Measurements from ENCODE around the gene SNAPC5. TPM values are rescaled to one million over a fixed set of nuclear protein-coding genes. Genes with fewer than 3 reads are reported as not detected.

SNAPC5 gene
- total RNA-seq, 4 donors from 2014 or later: 2.6 to 64.0 (median 32.1) TPM

GRCh38 chr15:66498501-66499386 is 1.2 kb upstream of the SNAPC5 start:
- intact Hi-C loops (cut with DNase I; ENCODE audit: low total_unique reads): no loop called here
- WGBS, 2 donors (ENCODE audit: low coverage in 1 of 2): 52 to 55% methylated on average over 3 of the region's 3 CpGs
- Histone ChIP-seq H3K4me1 (peaks cover 20 to 40% (median 27%) of the 10 kb centered on the region in 4 donors), H3K4me3 (no peak overlapping the region), H3K27ac (peak overlapping the region; percentile 83 to 94 (median 91)), H3K27me3 (no peaks in the 10 kb centered on the region), H3K9me3 (no peaks in the 10 kb centered on the region), H3K36me3 (peaks cover 0 to 47% (median 22%) of the 10 kb centered on the region in 4 donors)
- in situ Hi-C loops (cut with MboI; ENCODE audit: low pct_ligation_motif_present in 1 of 4, low pct_unique_long_range_greater_than_20kb in 1 of 4, low sequenced_read_pairs in 3 of 4): loop anchor here in 3 of 4 donors (5.0 to 25.0 kb wide), 3 partner anchors 111 to 144 kb away; partner anchors contain the start of genes MAP2K1 (in 1 of the 3) and TIPIN (in 1 of the 3)
- no peak for DNase-seq
- no peak for TF ChIP-seq EP300 (IDR thresholded peaks at IDR 0.05; ENCODE audit: low read depth)
- peak in 4 of 5 experiments; percentile 24 to 51 (median 34) for TF ChIP-seq CTCF (IDR thresholded peaks at IDR 0.05)
- TF ChIP-seq POLR2AphosphoS5 (IDR thresholded peaks at IDR 0.05): peak in 1 of 3 donors; percentile 9

GRCh38 chr15:66496951-66497501 is 536 bp downstream of the SNAPC5 start:
- peak overlapping the region; percentile 83 to 94 (median 91) for H3K27ac ChIP-seq
- peak; percentile 11 for DNase-seq
- peaks cover 0 to 47% (median 18%) of the 10 kb centered on the region in 4 donors for H3K36me3 ChIP-seq
- no peaks in the 10 kb centered on the region for H3K27me3 ChIP-seq
- WGBS, 2 donors (ENCODE audit: low coverage in 1 of 2): 10 to 56% methylated on average over 5 to 17 of the region's 17 CpGs
- intact Hi-C loops (cut with DNase I; ENCODE audit: low total_unique reads): loop anchor here (2.0 kb wide), 1 partner anchor 110 kb away; the partner anchor contains the start of gene MAP2K1
- H3K9me3 ChIP-seq: no peaks in the 10 kb centered on the region
- TF ChIP-seq EP300 (IDR thresholded peaks at IDR 0.05; ENCODE audit: low read depth) (no peak), POLR2A (IDR thresholded peaks at IDR 0.05) (no peak), POLR2AphosphoS5 (IDR thresholded peaks at IDR 0.05) (no peak), CTCF (IDR thresholded peaks at IDR 0.05) (no peak)
- in situ Hi-C loops (cut with MboI; ENCODE audit: low pct_ligation_motif_present in 1 of 4, low pct_unique_long_range_greater_than_20kb in 1 of 4, low sequenced_read_pairs in 3 of 4): loop anchor here in 3 of 4 donors (5.0 to 25.0 kb wide), 3 partner anchors 110 to 142 kb away; partner anchors contain the start of genes MAP2K1 (in 1 of the 3) and TIPIN (in 1 of the 3)
- H3K4me1 ChIP-seq: peaks cover 9 to 23% (median 11%) of the 10 kb centered on the region in 4 donors
- H3K4me3 ChIP-seq: peak overlapping the region; percentile 60 to 85 (median 83)

GRCh38 chr15:66494262-66494661 is 3.3 kb downstream of the SNAPC5 start:
- intact Hi-C loops (cut with DNase I; ENCODE audit: low total_unique reads): no loop called here
- H3K27me3 ChIP-seq: no peaks in the 10 kb centered on the region
- no peak for TF ChIP-seq EP300 (IDR thresholded peaks at IDR 0.05; ENCODE audit: low read depth)
- TF ChIP-seq CTCF (IDR thresholded peaks at IDR 0.05): no peak
- TF ChIP-seq POLR2A (IDR thresholded peaks at IDR 0.05): no peak
- no peak for TF ChIP-seq POLR2AphosphoS5 (IDR thresholded peaks at IDR 0.05)
- H3K36me3 ChIP-seq: peaks cover 0 to 36% (median 11%) of the 10 kb centered on the region in 4 donors
- no peaks in the 10 kb centered on the region for H3K9me3 ChIP-seq
- WGBS, 2 donors (ENCODE audit: low coverage in 1 of 2): 76 to 81% methylated on average over 2 of the region's 2 CpGs
- H3K27ac ChIP-seq: no peak overlapping the region
- peaks cover 9 to 21% (median 11%) of the 10 kb centered on the region in 4 donors for H3K4me1 ChIP-seq
- no peak for DNase-seq
- H3K4me3 ChIP-seq: no peak overlapping the region
- in situ Hi-C loops (cut with MboI; ENCODE audit: low pct_ligation_motif_present in 1 of 4, low pct_unique_long_range_greater_than_20kb in 1 of 4, low sequenced_read_pairs in 3 of 4): loop anchor here in 2 of 4 donors (10.0 to 25.0 kb wide), 2 partner anchors 107 to 139 kb away; partner anchors contain the start of genes MAP2K1 (in 1 of the 2) and TIPIN (in 1 of the 2)

- Histone ChIP-seq H3K27ac (no peak overlapping the region), H3K36me3 (peaks cover 0 to 33% (median 6%) of the 10 kb centered on the region in 4 donors), H3K9me3 (no peaks in the 10 kb centered on the region), H3K4me1 (peaks cover 5 to 12% (median 8%) of the 10 kb centered on the region in 4 donors), H3K27me3 (no peaks in the 10 kb centered on the region), H3K4me3 (no peak overlapping the region)
- TF ChIP-seq EP300 (IDR thresholded peaks at IDR 0.05; ENCODE audit: low read depth) (no peak), POLR2A (IDR thresholded peaks at IDR 0.05) (no peak), POLR2AphosphoS5 (IDR thresholded peaks at IDR 0.05) (no peak), CTCF (IDR thresholded peaks at IDR 0.05) (no peak)
- in situ Hi-C loops (cut with MboI; ENCODE audit: low pct_ligation_motif_present in 1 of 4, low pct_unique_long_range_greater_than_20kb in 1 of 4, low sequenced_read_pairs in 3 of 4): loop anchor here in 2 of 4 donors (10.0 to 25.0 kb wide), 2 partner anchors 105 to 137 kb away; partner anchors contain the start of genes MAP2K1 (in 1 of the 2) and TIPIN (in 1 of the 2)
- intact Hi-C loops (cut with DNase I; ENCODE audit: low total_unique reads): no loop called here
- 93 to 95% methylated on average over 3 of the region's 3 CpGs for WGBS, 2 donors (ENCODE audit: low coverage in 1 of 2)
- no peak for DNase-seq
These were observed 5.7 kb downstream of the SNAPC5 start for GRCh38 chr15:66491846-66492245.
